ENCODE measurements around the gene ZC3H12A. TPM values are rescaled to one million over a fixed set of nuclear protein-coding genes. Genes with fewer than 3 reads are reported as not detected.

The ZC3H12A gene
- total RNA-seq, 1 experiment from 2014 or later = 51.4 TPM

DNA sequence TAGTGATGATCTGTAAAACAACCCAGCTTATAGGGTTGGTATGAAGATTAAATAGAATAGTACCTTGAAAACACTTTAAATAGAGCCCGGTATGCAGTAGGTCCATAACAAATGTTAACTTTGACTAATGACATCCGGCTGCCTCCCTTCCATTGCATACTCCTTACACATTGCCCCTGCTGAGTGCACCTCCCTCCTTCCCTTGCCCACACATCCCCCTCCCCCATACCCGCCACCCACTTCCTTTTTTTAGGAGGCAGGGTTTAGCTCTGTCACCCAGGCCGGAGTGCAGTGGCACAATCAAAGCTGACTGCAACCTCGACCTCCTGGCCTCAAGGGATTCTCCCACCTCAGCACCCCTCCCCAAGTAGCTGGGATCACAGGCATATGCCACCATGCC lies 24.4 kb upstream of the ZC3H12A start:
- DNase-seq (ENCODE audit: unreplicated experiment) = no peak
- H3K9me3 Mint-ChIP-seq (ENCODE audit: unreplicated experiment) = no peaks in the 10 kb centered on the region
- H3K36me3 Mint-ChIP-seq (ENCODE audit: insufficient read depth, unreplicated experiment) = peaks cover 6% of the 10 kb centered on the region
- no peak overlapping the region for H3K4me3 Mint-ChIP-seq (ENCODE audit: unreplicated experiment)
- no peaks in the 10 kb centered on the region for H3K27me3 Mint-ChIP-seq (ENCODE audit: insufficient read depth, unreplicated experiment)
- intact Hi-C loops (cut with micrococcal nuclease) = loop anchor here (5.0 kb wide), 1 partner anchor 412 kb away; no protein-coding TSS in a partner anchor
- POLR2A ChIA-PET = interaction anchor here (1.0 to 1.1 kb wide), 2 partner anchors 30 to 37 kb away, joined by 3 read pairs; no protein-coding TSS in a partner anchor
- peak overlapping the region; percentile 54 for H3K27ac Mint-ChIP-seq (ENCODE audit: low read depth, unreplicated experiment)
- peaks cover 12% of the 10 kb centered on the region for H3K4me1 Mint-ChIP-seq (ENCODE audit: insufficient read depth, unreplicated experiment)
- CTCF ChIA-PET = interaction anchor here (0.9 to 12.3 kb wide), 12 partner anchors 13 to 744 kb away, joined by 3 to 234 read pairs (median 4); partner anchors contain the start of genes MEAF6 and ZC3H12A
- BruUV-seq (replicated peaks) = no TSS peak
- TF ChIP-seq CTCF (IDR thresholded peaks at IDR 0.05; ENCODE audit: unreplicated experiment) = no peak

GRCh38 chr1:37452416-37452815 lies 22.0 kb upstream of the ZC3H12A start:
- no peak for DNase-seq (ENCODE audit: unreplicated experiment)
- POLR2A ChIA-PET = interaction anchor here (0.6 to 6.9 kb wide), 4 partner anchors 24 to 1183 kb away, joined by 3 to 79 read pairs (median 3); partner anchors contain the start of gene ZC3H12A
- Mint-ChIP-seq H3K27ac (ENCODE audit: low read depth, unreplicated experiment) (peak overlapping the region; percentile 67), H3K9me3 (ENCODE audit: unreplicated experiment) (no peaks in the 10 kb centered on the region), H3K27me3 (ENCODE audit: insufficient read depth, unreplicated experiment) (no peaks in the 10 kb centered on the region), H3K36me3 (ENCODE audit: insufficient read depth, unreplicated experiment) (peaks cover 11% of the 10 kb centered on the region), H3K4me1 (ENCODE audit: insufficient read depth, unreplicated experiment) (peaks cover 14% of the 10 kb centered on the region), H3K4me3 (ENCODE audit: unreplicated experiment) (no peak overlapping the region)
- CTCF ChIA-PET = interaction anchor here (0.9 to 12.3 kb wide), 4 partner anchors 13 to 38 kb away, joined by 4 to 234 read pairs (median 72); partner anchors contain the start of gene ZC3H12A
- intact Hi-C loops (cut with micrococcal nuclease) = loop anchor here (5.0 kb wide), 1 partner anchor 410 kb away; no protein-coding TSS in a partner anchor
- no TSS peak for BruUV-seq (replicated peaks)
- no peak for TF ChIP-seq CTCF (IDR thresholded peaks at IDR 0.05; ENCODE audit: unreplicated experiment)

- H3K27me3 Mint-ChIP-seq (ENCODE audit: insufficient read depth, unreplicated experiment) = no peaks in the 10 kb centered on the region
- H3K9me3 Mint-ChIP-seq (ENCODE audit: unreplicated experiment) = no peaks in the 10 kb centered on the region
- ChIA-PET CTCF (interaction anchor here (0.5 to 12.3 kb wide), 15 partner anchors 10 to 228 kb away, joined by 3 to 234 read pairs (median 10); partner anchors contain the start of gene ZC3H12A), POLR2A (interaction anchor here (0.7 to 6.9 kb wide), 4 partner anchors 23 to 100 kb away, joined by 3 to 79 read pairs (median 3); partner anchors contain the start of genes SNIP1 and ZC3H12A)
- no peak for DNase-seq (ENCODE audit: unreplicated experiment)
- no peak for TF ChIP-seq CTCF (IDR thresholded peaks at IDR 0.05; ENCODE audit: unreplicated experiment)
- peak overlapping the region; percentile 20 for H3K27ac Mint-ChIP-seq (ENCODE audit: low read depth, unreplicated experiment)
- H3K4me1 Mint-ChIP-seq (ENCODE audit: insufficient read depth, unreplicated experiment) = peaks cover 11% of the 10 kb centered on the region
- H3K4me3 Mint-ChIP-seq (ENCODE audit: unreplicated experiment) = no peak overlapping the region
- intact Hi-C loops (cut with micrococcal nuclease) = loop anchor here (2.0 to 5.0 kb wide), 2 partner anchors 21 to 409 kb away; partner anchors contain the start of gene ZC3H12A
- no TSS peak for BruUV-seq (replicated peaks)
- peaks cover 12% of the 10 kb centered on the region for H3K36me3 Mint-ChIP-seq (ENCODE audit: insufficient read depth, unreplicated experiment)
These were observed 20.7 kb upstream of the ZC3H12A start for GRCh38 chr1:37453647-37454046.

DNA sequence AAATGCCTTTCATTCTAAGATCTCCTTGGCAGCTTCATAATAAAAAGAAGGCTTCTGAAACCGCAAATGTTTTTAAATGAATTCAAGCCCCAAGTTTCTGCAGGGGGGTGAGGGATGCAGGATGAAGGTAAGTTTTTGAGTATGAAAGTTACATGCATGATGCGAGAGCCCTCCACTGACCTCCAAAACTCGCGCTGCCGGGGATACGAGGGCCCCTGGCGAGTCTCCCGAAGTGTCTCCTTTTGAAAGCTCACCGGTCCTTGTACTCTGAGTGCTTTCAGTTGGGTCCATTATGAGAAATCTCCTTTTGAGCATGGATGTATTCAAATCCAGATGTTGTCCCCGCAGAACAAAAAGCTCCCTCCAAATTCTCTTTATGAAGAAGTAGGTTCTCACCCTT lies 18.9 kb upstream of the ZC3H12A start:
- DNase-seq (ENCODE audit: unreplicated experiment) = no peak
- Mint-ChIP-seq H3K27ac (ENCODE audit: low read depth, unreplicated experiment) (peak overlapping the region; percentile 84), H3K36me3 (ENCODE audit: insufficient read depth, unreplicated experiment) (peaks cover 14% of the 10 kb centered on the region), H3K9me3 (ENCODE audit: unreplicated experiment) (no peaks in the 10 kb centered on the region), H3K4me3 (ENCODE audit: unreplicated experiment) (no peak overlapping the region), H3K4me1 (ENCODE audit: insufficient read depth, unreplicated experiment) (peaks cover 9% of the 10 kb centered on the region), H3K27me3 (ENCODE audit: insufficient read depth, unreplicated experiment) (no peaks in the 10 kb centered on the region)
- BruUV-seq (replicated peaks) = no TSS peak
- intact Hi-C loops (cut with micrococcal nuclease) = loop anchor here (1.0 to 5.0 kb wide), 4 partner anchors 19 to 227 kb away; partner anchors contain the start of genes SNIP1 and ZC3H12A
- ChIA-PET CTCF (interaction anchor here (0.6 to 12.3 kb wide), 13 partner anchors 10 to 939 kb away, joined by 3 to 234 read pairs (median 10); partner anchors contain the start of gene ZC3H12A), POLR2A (interaction anchor here (0.6 to 6.9 kb wide), 6 partner anchors 21 to 234 kb away, joined by 3 to 79 read pairs (median 6); partner anchors contain the start of genes MEAF6 and ZC3H12A)
- TF ChIP-seq CTCF (IDR thresholded peaks at IDR 0.05; ENCODE audit: unreplicated experiment) = no peak
